CD4-positive, alpha-beta T cell treated with Interleukin-12 subunit alpha and Interleukin-12 subunit beta, for 1 hour (primary cell): ENCODE data around the gene UNC80.

Experiments
- DNase-seq: peaks from one replicate; pipeline ENCODE4 v3.0.0-alpha.2; 2020

UNC80 gene

GRCh38 chr2:209974576-209974975 is 202.9 kb downstream of the UNC80 start:
- DNase-seq, result no peak

DNA sequence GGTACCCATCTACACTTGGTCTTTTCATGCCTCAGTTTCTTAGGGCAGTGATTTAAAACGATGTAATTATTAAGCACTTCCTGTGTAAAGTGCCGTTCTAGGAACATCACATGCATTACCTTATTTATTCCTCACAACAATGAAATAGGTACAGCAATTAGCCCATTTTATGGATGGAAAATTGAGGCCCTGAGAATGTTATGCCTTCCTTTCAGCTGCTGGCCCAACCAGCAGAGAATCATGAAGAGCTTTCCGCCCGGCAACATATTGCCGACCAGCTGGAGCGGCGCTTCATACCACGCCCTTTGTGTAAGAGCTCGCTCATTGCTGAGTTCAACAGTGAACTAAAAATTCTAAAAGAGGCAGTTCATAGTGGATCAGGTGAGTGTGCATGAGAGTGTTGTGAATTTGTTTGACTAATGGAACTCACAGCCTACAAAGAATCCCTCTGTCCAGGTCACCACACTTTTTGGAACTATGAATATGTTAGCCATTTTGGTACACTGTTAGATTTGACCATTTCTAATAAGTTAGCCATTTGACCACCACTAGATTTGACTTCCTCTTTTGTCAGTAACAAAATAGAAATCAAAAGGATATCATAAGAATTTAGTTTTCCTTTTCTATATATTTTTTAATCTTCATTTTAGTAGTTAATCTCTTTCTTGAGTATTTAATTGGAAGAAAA is 205.2 kb downstream of the UNC80 start:
- DNase-seq, result no peak

DNA sequence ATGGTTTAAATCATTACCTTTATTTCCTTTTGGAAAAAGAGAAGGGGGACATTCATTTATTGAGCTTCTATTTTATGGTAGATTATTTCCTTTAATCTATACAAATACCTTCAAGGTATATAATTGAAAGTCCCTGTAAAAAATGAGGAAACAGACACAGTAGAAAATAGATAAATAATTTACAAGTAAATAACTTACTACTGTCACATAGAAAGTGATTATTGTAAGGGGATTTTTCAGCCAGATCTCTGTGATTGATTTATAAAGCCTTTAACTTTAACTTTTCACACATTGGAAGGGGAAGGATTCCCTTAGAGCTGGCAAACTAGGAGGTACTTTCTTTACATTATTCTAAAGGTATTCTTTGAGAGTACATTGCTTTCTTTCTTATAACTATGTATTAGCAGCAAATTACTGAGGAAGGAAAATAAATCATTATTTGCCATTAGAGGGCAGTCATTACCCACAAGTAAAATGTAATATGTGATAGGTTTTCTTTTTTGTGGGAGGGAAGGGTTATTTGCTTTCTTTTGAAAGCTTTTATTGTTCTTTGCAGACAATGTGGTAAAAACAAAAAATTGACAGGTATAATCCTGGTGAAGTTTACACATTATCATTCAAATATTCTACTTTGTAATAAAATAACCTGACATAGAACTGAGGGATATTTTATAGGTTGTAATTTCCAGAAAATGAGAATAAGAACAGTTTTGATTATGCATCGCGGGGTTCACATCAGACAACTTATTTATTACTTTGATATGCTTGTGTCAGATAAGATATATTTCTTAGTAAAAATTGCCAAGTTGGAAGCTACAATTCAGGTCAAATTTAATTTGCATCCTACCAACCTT is 206.0 kb downstream of the UNC80 start:
- peak; percentile 56 for DNase-seq

DNA sequence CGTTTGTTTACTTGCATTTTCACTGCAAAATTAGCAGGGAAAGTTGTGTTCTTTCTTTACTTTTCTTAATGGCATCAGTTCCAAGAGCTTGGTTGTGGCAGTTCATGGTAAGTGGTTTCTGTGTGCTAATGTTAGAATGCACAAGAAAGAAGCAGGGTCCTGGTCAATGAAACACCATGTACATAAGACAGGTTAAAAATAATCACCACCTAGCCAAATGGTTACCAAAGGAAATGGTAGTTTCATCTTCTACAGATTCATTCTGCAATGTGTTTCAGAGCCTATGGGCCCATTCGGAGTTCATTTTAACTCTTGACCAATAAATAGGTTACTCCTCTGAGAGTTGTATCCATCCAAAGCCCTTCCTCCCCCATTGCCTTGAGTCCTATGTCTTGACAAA is 212.7 kb downstream of the UNC80 start:
- DNase-seq, result no peak

DNA sequence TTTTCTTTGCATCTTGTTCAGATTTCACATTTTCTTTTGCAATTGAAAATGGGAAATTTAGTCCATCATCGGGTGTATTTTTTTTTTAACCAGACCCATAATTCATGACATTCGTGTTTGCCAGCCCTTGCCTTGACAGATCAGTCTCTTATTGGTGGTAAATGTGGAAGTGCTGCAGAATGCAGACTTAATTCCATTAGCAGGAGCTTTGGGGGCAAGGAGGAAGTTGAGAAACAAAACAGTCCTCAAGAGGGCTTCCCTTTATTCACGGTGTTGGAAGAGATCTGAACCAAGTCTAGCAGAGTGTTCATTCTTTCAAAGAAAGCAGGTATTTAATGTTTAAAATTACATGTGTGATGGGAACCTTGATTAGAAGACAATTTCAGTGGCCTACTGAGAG is 214.2 kb downstream of the UNC80 start:
- DNase-seq, result no peak

GRCh38 chr2:209986415-209986814 is 214.8 kb downstream of the UNC80 start:
- DNase-seq, result no peak

- no peak for DNase-seq
Observed at GRCh38 chr2:209988010-209988409, 216.4 kb downstream of the UNC80 start.

DNA sequence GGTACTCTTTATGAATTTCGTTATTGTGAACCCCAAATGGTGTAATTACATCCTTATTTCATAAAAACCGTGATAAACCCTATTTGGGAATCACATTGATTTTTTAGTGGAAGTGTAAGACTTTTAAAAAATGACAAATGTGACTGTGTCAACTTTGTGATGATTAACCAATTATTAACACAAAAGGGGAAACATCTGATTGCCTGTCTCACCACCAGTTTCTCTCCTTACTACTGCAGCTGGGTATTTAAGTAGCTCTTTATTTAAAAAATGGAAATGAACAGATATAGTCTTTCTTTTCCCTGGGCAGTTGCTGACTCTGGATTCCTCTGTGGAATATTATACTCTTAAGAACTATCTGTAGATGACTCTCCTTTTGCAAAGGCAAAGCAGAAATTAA is 219.2 kb downstream of the UNC80 start:
- no peak for DNase-seq

DNA sequence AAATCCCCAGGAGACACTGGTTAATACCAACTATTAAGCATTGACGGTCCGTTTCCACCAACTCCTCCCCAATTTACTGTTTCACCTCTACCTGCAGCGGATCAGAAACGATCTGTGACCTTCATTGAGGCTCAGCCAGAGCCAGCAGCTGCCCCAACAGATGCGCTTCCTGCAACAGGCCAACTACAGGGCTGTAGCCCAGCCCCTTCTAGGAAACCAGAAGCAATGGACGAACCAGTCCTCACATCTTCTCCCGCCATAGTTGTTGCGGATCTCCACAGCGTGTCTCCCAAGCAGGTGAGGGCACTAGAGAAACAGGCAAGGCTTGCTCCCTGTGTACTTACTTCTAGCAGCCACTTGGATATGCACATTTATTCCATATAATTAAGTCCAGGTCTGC is 222.3 kb downstream of the UNC80 start:
- DNase-seq, result no peak

DNA sequence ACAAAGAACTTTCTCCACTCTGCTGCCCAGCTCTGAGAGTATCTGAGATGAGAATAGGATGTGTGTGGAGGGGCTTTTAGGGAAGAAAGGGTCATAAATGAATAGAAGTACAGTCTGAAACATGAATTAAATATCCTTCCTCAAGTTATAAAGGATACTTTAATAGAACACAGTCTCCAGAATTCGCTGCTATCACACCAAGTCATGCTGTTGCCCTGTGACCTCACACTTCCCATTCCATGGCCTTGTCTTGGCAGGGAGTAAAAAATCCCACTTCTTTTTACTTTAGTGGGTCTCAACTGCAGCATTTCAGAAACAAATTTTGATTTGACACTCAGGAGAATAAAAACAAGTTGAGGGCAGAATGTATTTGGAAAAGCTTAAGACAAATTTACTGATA is 227.0 kb downstream of the UNC80 start:
- no peak for DNase-seq

GRCh38 chr2:210000464-210001324 is 229.1 kb downstream of the UNC80 start:
- DNase-seq, result no peak

DNA sequence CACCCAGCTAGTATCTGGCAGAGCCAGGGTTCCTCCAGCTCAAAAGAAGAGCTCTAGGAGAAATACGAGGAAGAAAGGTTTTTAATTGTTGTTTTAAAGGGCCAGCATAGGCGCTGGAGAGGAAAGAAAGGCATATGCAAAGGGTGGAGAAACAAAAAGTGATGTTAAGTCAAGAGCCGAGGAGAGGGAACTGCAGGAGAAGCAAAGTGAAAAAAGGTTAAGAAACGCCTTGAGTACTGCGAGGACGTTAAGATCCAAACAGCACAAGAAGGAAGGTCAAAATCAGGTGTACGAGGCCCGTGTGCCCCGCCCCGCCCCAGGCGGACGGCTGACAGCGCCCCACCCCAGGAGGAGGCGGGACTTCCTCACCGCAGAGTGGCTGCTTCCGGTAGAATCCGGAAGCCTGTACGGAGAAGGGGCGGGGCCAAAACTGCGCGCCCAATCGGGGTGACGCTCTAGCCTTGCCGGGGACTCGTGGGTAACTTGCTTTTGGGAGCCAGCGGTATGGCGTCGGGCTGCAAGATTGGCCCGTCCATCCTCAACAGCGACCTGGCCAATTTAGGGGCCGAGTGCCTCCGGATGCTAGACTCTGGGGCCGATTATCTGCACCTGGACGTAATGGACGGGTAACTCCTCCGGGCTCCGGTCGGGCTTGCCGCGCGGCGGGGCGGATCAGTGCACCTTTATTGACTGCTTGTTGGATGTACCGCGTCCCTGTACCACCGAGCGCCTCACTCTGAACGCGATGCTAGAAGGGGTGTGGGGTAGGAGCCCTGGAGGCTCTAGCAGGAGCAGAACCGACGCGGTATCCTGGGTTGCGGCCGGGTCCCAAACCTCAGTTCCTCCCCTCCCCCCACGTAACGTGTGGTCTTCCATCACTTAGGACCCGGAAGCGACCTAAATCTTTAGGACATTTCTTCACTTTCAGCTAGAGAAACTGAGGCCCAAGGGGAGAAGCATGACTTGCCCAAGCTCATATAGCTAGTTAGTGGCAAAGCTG is 230.8 kb downstream of the UNC80 start, which contains the start of gene RPE:
RPE (plus strand) TSS at position 481 of the 1,000 bp plus-strand sequence; CDS start at position 505, 24 bp downstream.
- peak; percentile 97 for DNase-seq

GRCh38 chr2:210003359-210003758 is 231.7 kb downstream of the UNC80 start:
- no peak for DNase-seq

GRCh38 chr2:210004881-210005280 is 233.2 kb downstream of the UNC80 start:
- no peak for DNase-seq

DNA sequence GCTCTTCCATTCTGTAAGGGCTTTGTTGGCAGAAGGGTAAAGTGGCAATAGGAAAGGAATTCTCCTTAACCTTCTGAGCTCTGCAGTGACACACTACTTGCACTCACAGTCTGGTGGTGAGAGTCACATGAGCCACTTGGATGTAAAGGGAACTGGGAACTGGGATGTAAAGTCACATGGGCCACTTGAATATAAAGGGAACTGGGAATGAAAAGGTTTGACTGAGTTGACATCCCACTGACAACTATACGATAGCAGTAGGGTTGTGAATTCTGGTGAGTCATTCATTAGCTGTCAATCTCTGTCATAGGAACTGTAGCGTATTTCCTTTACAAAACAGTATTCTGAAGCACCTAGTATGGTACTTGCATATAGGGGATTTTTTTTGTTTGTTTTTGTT is 236.3 kb downstream of the UNC80 start:
- no peak for DNase-seq

GRCh38 chr2:210009126-210009525 is 237.5 kb downstream of the UNC80 start:
- no peak for DNase-seq

DNA sequence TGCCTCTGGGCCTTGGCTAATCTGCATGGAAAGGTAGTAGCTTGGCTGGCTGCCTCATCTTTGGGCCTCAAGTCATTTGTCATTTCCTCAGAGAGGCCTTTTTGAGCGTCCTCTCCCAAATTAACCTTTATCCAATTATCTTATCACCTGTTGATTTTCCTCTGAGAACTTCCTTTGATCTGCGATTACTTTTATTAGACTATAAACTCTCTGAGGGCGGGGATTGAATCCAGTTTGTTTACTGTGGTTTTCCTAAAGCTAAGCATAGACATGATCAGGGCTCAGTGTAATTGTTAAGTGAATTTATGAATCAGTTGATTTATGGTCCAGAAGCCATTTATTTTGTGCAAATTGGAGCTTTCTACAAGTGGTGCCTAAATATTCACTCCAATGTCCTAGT is 238.3 kb downstream of the UNC80 start:
- DNase-seq, result no peak

GRCh38 chr2:210020138-210020537 is 248.5 kb downstream of the UNC80 start:
- DNase-seq, result no peak

DNA sequence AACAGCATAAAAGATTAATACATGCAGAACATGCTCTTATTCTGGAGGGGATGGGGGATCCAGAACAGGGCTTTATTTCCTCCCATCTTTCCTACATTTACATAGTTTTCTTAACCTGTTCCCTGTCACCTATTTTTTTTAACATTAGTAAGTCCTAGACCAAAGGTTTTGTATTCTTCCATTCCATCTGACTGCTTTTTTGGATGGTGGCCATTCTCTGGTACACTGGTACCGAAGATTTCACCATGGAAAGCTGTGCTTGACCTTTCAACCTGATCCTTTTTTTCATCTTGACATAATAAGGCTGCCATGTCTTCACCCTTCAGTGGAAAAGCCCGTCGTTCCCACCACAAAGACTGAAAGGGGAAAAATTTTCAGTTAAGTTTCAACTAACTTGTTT is 251.2 kb downstream of the UNC80 start:
- DNase-seq, result no peak

GRCh38 chr2:210027608-210028007 is 256.0 kb downstream of the UNC80 start:
- no peak for DNase-seq

GRCh38 chr2:210028178-210028577 is 256.5 kb downstream of the UNC80 start:
- no peak for DNase-seq

DNA sequence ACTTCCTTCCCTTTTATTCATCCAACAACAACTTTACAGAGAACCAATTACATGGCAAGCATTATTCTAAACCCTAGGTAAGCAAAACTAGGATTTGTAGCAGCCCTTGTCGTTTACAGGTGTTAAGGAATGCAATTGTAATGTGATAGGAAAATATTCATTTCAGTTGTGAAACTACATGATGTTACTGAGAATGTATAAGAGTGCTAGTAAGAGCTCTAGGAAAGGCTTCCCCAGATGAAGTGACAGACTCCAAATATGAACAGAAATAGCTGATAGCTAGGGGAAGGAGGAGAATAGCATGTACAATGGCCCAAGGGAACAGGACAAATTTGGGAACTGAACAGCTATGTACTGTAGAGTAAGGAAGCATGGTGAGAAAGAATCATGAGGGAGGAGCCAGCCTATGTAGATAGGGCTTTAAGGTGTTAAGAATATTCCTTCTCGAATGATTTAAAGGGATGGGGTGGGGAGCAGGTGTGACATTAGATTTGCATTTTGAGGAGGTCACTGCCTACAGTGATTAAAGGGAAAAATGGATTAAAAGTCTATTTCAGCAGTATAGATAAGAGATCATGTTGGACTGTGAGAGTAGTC is 262.6 kb downstream of the UNC80 start:
- no peak for DNase-seq
